GM18499 (cell line): Measurements from ENCODE around the gene DIPK1A.

Experiments
- ATAC-seq: cut with Tn5 transposase; IDR thresholded peaks from one replicate; pipeline ENCODE4 v1.9.1; 2021; ENCODE audit warnings: moderate number of reproducible peaks; ENCODE audit not compliant: insufficient read depth, unreplicated experiment

Gene DIPK1A

DNA sequence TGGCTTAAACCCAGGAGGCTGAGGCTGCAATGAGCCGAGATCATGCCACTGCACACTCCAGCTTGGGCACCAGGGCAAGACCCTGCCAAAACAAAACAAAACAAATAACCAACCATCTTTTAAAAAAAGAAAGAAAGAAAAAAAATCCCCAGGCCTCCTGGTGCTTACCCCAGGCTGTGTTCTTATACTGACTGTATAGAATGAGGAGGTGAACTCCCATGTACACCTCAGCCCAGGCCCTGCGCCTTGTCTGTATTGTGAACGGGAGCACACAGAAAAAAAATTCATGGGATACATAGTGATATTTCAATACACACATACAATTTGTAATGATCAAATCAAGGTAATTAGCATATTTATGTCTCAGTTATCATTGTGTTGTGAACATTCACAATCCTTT lies 115.4 kb downstream of the DIPK1A start:
- no peak for ATAC-seq

DNA sequence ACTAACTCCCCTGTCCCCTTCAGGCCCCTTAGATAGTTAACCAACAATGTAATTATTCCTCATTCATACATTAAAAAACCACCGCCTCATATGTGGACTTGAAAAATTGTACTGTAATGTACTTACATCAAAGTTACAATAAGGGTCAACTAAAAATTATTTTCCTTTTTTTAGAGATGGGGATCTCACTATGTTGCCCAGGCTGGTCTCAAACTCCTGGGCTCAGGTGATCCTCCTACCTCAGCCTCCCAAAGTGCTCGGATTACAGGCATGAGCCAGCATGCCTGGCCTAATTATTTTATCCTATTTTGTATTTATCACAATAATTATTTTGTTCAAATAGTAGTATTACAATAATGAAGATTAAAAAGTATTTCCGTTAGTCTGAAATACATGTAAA lies 116.8 kb downstream of the DIPK1A start:
- ATAC-seq: no peak

DNA sequence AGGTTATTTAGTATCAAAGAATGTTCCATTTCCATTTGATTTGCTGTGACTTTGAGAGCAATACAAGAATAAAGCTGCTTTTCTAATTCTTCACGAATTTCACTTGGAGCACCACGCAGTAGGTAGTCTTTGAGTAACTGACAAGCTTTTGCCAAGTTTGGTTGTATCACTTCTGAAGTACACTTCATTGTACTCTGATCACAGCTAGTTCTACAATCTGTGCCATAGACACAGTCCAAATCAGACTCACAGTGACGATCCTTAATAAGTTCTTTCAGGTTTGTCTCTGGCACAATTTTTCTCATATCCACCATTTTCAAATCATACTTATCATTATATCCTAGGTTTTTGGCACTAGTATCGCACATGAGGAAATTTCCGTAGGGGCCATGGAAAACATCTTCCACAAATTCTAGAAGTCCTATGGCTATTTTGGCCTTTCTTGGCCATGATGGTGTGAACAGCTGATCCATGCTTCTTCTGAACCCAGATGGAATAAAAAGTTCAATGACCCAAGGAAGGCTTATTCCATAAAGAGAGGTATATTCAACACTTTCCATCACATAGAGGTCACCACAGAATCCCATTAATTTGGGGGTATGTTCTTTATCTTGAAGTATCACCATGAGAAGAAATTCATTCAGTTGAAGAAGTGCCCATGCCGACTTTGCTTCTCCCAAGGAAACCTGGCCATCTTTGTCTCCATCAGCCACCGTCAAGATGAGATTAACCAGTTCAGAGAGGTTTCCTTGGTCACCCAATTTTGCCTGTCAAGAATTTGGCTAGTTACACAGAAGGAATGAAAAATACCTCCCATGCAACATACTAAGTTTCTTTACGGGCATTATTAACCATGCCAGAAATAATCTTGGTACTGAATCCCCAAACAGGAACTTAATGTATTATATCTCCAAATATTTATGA lies 117.6 kb downstream of the DIPK1A start:
- no peak for ATAC-seq

DNA sequence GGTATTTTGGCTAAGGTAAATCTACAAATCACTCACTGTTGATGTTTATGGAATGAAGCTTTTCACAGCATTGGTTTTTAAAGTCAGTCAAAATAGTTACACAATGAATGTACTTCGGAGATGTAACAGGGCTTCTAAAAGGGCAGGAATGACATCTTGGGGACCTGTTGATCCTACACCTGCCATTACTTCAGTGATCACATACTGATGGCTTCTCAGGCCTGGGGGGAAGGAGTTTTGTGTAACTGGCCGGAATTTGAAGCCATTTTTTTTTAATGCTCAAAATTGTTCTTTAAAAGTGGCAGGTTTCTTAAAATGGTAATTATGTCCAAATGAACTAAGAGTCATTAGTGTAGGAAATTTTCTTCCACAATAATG lies 118.2 kb downstream of the DIPK1A start:
- no peak for ATAC-seq

DNA sequence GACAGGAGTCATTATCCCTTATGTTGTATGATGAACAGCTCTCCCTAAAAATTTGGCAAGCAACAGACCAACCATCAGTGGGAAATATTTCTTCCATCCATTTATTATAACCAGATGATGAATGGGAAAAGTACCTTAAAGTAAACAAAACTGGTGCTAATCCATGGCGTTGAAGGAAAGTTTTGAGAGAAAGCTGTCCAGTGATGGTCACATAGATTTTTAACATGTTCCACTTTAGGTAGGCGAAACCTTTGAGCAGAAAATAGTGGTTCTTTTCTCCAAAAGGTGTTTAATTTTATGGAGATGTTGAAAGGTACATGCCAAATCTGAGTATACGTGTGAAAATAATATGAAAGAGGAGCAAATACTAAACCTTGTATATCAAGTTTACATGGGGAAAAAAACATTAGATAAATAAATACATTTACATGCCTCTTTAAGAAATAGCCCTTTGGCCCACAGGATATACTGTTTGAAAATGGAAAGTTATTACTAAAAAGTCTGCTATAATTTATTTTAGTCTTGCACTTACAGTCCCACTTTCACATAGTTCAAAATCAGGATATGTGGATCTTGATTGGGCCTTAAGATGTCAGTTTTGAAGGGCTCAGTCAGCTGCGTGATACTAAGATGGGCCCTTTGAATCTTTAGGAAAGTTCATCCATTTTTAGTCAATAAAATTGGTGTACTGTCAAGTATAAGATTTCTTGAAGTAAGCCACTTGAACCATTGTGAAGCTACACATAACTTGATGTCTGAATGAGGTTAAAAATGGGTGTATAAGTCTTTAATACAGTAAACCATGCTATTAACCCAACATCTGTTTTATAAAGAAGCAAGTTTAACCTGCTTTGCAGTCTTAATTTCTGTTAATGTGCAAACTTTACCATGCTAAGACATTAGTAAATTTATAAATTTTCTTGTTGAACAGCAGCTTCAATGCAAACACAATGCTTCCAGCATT lies 118.9 kb downstream of the DIPK1A start:
- ATAC-seq: no peak

DNA sequence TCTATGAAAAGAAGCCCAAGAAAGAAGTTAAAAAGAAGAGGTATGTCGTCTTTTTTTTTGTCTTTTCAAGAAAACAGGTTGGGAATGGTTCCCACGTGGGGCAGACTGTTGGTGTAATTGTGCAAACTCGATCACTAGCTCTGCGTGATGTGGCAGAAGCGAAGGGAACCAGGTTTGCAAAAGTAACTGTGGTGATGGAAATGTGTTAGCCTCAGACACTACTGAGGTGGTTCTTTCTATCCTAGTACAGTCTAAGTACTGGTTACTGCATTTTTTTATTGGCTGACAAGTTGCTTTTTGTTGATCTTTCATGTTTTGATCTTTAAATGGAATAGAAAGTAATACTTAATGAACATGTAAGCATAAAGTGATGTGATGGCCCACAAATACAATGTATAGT lies 120.7 kb downstream of the DIPK1A start:
- no peak for ATAC-seq

DNA sequence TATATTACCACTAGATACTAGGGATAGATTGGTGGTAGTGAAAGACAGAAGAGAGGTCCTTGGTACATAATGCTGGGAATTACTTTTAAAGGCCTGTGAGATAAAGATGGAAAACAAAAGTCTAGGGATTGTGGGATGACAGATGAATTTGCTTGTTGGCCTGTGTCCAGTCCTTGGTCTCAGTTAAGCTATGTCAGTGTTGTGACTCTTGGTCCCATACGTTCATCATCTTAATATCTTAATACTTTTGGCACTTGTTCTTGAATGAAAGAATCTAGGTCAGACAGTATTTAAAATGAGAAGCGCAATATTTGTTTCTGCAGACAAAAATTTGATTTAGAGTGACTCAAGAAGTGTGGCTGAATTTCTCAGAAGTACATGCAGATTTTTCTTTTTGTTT lies 121.8 kb downstream of the DIPK1A start:
- no peak for ATAC-seq

DNA sequence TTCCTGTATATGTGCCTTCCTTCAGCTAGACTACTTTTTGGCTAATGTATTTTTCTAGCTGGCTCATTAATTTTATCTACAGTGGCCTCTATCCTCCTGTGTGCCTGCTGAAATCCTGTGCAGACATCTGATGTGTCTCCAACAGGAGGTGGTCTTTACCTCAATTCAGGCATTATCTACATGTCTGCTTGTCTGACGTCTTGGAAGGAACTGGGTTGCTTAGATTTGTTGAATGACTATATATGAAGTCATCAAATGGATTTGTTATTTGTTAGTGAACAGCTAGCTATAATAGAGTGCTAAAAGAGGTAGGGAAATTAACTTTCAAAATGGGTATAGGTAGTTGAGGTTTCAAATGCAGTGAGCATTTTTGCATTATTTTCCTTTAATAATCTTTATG lies 122.7 kb downstream of the DIPK1A start:
- no peak for ATAC-seq

DNA sequence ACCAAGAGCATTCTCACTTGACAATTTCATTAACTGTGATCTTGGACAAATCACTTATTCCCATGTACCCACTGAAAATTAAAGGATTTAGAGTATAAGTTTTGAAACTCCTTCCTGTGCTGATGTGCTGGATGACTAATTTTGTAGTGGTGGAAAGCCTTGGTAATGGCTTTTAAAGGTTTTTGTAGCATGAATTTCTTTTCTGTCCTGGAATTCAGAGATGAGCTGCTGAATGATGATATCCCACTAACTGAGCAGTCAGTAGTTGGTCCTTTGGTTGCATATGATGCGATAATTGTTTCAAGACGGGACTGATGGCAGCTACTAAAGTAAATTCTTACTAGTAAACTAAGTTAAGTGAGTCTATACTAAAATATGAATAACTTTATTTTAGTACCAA lies 124.2 kb downstream of the DIPK1A start:
- no peak for ATAC-seq

DNA sequence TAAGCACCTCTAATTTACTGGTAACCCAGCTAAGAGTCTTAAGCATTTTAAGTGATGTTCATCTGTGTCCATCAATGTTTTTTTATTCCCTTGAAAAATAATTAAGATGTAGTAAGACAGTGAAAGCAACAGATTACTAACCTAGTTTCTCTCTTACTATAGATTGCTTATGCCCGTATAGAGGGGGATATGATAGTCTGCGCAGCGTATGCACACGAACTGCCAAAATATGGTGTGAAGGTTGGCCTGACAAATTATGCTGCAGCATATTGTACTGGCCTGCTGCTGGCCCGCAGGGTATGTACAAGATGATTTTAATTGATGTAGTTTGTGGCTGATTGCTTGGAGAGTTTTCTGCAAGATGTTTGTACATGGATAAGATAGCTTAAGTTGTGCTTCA lies 126.6 kb downstream of the DIPK1A start:
- no peak for ATAC-seq

DNA sequence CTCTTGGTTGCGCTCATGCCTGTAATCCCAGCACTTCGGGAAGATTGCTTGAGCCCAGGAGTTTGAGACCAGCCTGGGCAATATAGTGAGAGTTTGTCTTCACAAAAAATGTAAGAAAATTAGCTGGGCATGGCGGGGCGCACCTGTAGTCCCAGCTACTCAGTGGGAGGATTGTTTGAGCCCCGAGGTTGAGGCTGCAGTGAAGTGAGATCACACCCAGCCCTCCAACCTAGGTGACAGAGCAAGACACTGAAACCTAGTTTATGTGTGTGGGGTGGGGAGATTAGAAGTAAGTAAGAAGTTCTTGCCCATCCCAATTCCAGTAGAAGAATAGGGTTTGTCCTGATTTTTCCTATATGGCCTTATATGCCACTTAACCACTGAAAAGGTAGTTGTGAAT lies 127.4 kb downstream of the DIPK1A start:
- no peak for ATAC-seq

DNA sequence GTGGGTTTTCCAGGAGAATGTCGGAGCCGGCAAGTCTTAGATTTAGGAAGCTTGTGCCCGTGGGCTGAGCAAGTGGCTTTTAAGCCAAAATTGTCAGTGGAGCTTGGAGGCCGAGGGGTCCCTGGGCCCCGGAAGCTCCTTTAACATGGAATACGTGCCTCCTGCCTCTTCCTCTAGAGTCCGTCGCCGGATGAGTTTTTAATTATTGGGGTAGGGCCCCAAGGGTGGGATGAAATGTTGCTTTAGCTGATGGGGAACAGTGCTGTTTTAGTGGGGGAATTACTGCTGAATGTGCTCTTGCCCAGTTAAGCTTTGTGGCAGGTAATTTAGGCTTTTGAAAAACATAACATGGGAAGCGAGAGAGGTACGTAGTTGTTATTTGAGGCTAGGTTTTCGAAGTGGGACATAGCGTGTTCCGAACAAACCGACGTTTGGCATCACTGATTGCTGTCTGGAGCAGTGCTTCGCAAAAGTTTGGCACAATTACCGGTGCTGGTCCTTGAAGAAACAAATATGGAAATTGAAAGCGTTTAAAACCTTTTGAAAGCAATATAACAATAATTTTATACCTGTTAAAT lies 128.6 kb downstream of the DIPK1A start:
- ATAC-seq: no peak

DNA sequence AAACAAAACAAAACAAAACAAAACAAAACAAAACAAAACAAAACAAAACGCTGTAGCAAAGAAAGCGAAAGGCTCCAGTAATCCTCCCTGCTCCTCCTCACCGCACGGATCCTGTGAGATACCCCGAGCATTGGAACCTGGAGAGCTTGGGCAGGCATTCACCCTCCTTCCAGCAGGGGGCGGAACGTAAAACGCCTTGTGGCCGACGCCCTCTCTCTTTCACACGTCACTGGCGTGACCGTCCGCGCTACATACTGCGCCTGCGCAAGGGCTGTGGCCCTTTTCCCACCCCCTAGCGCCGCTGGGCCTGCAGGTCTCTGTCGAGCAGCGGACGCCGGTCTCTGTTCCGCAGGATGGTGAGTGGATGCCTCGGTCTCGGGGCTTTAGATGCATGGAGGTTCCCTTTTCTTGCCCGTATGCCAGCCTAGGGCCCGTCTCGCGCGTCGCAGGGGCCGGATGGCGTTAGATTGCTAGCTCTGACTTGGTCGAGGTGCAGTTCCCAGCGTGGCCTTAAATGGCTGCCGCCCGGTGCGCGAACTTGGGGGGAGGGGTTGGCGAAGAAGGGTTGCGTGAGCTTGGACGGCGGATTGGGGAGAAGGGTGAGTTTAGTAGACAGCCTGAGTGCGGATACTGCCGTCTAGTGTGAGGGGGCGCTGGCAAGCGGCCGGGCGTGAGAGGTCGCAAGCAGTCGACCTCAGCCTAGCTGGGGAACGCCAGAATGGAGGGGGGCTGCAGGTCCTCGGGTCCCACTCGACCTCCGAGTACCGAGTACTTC lies 129.3 kb downstream of the DIPK1A start, which contains the start of gene RPL5:
Gene RPL5, plus strand, starts transcription at position 279 of the 775 bp plus-strand sequence. Its CDS starts 75 bp downstream, at position 354.
- ATAC-seq: peak; percentile 96

DNA sequence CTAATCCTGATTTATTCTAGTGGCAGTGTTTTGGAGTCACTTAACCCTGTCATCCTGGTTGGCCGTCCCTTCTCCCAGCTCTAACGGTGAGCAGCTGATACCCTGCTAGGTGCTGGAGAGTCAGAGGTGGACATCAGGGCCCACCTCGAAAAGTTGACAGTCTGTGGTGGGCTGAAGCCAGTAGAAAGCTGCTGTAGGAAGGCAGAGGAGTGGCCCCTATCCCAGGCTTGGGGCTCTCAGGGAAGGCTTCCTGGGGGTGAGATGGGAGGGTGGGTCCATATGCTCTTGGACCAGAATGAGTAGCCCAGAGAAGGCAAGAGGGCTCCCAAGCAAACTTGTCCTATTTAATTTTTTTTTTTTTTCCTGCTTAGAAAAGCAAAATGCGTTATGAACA lies 129.9 kb downstream of the DIPK1A start:
- ATAC-seq: no peak

DNA sequence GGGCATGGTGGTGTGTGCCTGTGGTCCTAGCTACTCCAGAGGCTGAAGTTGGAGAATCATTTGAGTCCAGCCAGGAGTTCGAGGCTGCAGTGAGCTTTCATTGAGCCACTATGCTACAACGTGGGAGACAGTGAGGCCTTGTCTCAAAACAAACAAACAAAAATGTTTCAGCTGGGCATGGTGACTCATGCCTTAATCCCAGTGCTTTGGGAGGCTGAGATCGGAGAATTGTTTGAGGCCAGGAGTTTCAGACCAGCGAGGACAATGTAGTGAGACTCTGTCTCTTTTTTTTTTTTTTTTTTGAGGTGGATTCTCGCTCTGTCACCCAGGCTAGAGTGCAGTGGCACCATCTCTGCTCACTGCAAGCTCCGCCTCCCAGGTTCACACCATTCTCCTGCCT lies 134.5 kb downstream of the DIPK1A start:
- no peak for ATAC-seq

DNA sequence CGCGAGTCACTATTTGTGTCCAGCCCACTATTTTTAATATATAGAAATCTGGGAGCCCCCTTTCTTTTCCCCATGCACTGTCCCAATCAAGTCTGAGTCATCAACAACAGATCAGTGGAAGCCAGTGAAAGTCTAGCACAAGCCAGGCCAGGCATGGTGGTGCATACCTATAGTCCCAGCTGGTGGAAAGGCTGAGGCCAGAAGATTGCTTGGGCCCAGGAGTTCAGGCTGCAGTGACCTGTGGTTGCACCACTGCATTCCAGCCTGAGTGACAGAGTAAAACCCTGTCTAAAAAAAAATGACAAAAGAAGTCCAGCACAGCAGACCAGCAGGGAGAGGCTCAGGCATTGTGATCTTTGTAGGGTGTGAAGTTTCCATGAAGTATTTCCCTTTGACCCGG lies 138.4 kb downstream of the DIPK1A start:
- ATAC-seq: no peak

DNA sequence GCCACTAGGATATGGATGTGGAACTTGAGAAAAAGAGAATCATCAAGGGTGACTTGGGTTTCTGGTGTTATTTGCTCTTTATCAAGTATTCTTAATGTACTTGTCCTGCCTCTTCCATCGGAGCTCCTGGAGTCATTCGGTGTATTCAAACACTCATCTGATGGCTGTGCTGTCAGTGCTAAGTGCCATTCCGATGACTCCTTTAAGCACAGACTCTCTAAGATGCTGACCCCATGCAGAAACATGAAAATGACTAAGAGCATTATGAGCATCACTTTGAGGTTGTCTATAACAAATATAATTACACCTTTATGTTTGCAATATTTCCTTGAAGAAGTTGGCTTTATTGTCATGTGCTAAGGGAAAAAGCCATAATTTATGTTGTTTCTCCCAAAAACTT lies 140.7 kb downstream of the DIPK1A start:
- ATAC-seq: no peak

DNA sequence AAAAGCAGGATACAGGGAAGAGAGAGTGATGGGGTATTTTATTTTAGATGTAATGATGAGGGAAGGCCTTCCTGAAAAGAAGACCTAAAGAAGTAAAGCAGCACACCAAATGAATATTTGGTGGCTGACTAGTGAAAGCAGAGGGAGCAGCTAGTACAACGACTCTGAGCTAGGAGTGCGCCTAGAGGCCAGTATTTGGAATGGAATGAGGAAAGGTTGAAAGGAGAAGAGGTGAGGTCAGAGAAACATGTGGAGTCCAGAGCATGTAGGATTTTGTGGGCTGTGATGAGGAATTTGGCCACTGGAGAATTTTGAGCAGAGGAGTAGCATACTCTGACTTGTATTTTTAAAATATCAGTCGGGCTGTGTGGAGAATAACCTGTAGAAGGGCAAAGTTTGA lies 141.2 kb downstream of the DIPK1A start:
- ATAC-seq: no peak

DNA sequence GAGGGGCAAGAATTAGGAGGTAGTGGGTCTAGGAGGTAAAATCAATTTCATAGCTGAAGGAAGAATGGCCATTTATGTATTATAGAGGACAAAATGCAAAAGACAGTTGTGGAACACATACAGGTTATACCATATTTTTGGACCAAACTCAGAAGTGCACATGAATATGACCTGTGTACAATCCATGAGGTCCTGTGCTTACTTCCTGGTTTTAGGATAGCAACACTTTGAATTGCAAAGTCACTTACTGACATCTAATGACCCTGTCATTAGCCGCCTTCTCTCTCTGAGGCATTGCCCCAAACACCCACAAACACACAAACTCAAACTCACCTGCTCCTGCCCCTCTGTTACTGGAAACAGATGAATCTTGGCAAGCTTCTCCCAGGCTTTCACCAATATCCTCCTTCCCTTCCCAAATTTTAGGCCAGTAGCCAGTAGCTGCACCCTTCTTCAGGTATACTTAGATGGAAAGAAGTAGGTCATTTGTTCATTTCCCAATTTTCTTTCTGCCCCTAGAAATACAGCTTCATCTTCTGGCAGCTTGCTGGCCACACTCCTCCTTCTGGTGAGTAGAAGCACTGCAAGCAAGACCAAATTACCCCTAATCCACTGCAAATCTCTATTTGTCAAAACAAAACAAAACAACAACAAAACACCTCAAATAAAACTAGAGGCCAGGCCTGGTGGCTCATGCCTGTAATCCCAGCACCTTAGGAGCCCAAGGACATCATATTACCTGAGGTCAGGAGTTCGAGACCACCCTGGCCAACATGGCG lies 143.1 kb downstream of the DIPK1A start:
- ATAC-seq: no peak
